HepG2 (cell line): ENCODE data around the gene LAMC1. TPM values are rescaled to one million over a fixed set of nuclear protein-coding genes. Genes with fewer than 3 reads are reported as not detected.

ENCODE experiments used
- AHR ChIP-seq: IDR thresholded peaks from 2 replicates; pipeline ENCODE4 v1.6.1; 2018; ENCODE audit warnings: missing genetic modification reagents, missing compliant biosample characterization
- ARNT2 ChIP-seq: sonication (generic); formaldehyde crosslinking; IDR thresholded peaks from 2 replicates; pipeline ENCODE4 v1.8.0; 2022; ENCODE audit warnings: mild to moderate bottlenecking, low read depth, missing genetic modification reagents, moderate library complexity
- BATF2 ChIP-seq: sonication (generic); formaldehyde crosslinking; IDR thresholded peaks from 2 replicates; pipeline ENCODE4 v1.8.0; 2022; ENCODE audit warnings: mild to moderate bottlenecking, missing genetic modification reagents, moderate library complexity
- EP300 ChIP-seq, 3 experiments: sonication (generic) in 1 of 3; formaldehyde crosslinking in 1 of 3; IDR thresholded peaks; 2 replicates each; pipeline versions ENCODE4 v1.5.1 to v1.6.1; 2011 to 2020; ENCODE audit warnings: low read depth in 2 of 3, low read length in 2 of 3, borderline replicate concordance in 1 of 3, improper control_type of control experiment in 1 of 3, mild to moderate bottlenecking in 1 of 3, missing genetic modification reagents in 1 of 3, moderate library complexity in 1 of 3
- FIP1L1 ChIP-seq: fragments of 200-400 bp; formaldehyde crosslinking; IDR thresholded peaks from 2 replicates; pipeline ENCODE4 v1.6.1; 2018; ENCODE audit warnings: low read depth, mild to moderate bottlenecking, low read length, moderate library complexity, borderline replicate concordance; ENCODE audit not compliant: insufficient read depth
- IRX3 ChIP-seq: sonication (generic); formaldehyde crosslinking; IDR thresholded peaks from 2 replicates; pipeline ENCODE4 v1.8.1; 2023; ENCODE audit warnings: mild to moderate bottlenecking, low read depth, missing genetic modification reagents, borderline replicate concordance
- MXD3 ChIP-seq: IDR thresholded peaks from 2 replicates; pipeline ENCODE4 v1.6.1; 2016; ENCODE audit warnings: mild to moderate bottlenecking, missing biosample characterization, missing genetic modification reagents
- NFRKB ChIP-seq: fragments of 450-650 bp; IDR thresholded peaks from 2 replicates; pipeline ENCODE4 v1.6.1; 2017
- NR2C2 ChIP-seq: sonication (generic); formaldehyde crosslinking; IDR thresholded peaks from 2 replicates; pipeline ENCODE4 v1.4.0; 2020; ENCODE audit warnings: missing genetic modification reagents, mild to moderate bottlenecking, moderate library complexity, borderline replicate concordance
- ONECUT2 ChIP-seq: sonication (generic); formaldehyde crosslinking; IDR thresholded peaks from 2 replicates; pipeline ENCODE4 v1.4.0; 2020; ENCODE audit warnings: missing genetic modification reagents
- PITX1 ChIP-seq: sonication (generic); formaldehyde crosslinking; IDR thresholded peaks from 2 replicates; pipeline ENCODE4 v1.5.1; 2020; ENCODE audit warnings: mild to moderate bottlenecking, missing genetic modification reagents
- PPARG ChIP-seq: conservative IDR thresholded peaks from 2 replicates; pipeline ENCODE4 v1.6.1; 2016; ENCODE audit warnings: missing biosample characterization, missing genetic modification reagents
- SATB2 ChIP-seq: sonication (generic); formaldehyde crosslinking; IDR thresholded peaks from 2 replicates; pipeline ENCODE4 v1.5.0; 2020; ENCODE audit warnings: missing genetic modification reagents
- SSRP1 ChIP-seq: IDR thresholded peaks from 2 replicates; pipeline ENCODE4 v1.6.1; 2016; ENCODE audit warnings: control low read depth
- XRCC5 ChIP-seq: fragments of 200-400 bp; formaldehyde crosslinking; optimal IDR thresholded peaks from 2 replicates; pipeline ENCODE3; 2017; ENCODE audit warnings: mild to moderate bottlenecking, low read length
- ZBTB25 ChIP-seq: IDR thresholded peaks from 2 replicates; pipeline ENCODE4 v1.6.1; 2018; ENCODE audit warnings: missing genetic modification reagents
- ZFP91 ChIP-seq: sonication (generic); formaldehyde crosslinking; IDR thresholded peaks from 2 replicates; pipeline ENCODE4 v1.9.0; 2022; ENCODE audit warnings: missing genetic modification reagents, mild to moderate bottlenecking, borderline replicate concordance
- ZNF235 ChIP-seq: sonication (generic); formaldehyde crosslinking; IDR thresholded peaks from 2 replicates; pipeline ENCODE4 v1.8.1; 2023; ENCODE audit warnings: mild to moderate bottlenecking, missing genetic modification reagents, borderline replicate concordance
- ZNF333 ChIP-seq: sonication (generic); formaldehyde crosslinking; IDR thresholded peaks from 2 replicates; pipeline ENCODE4 v1.4.0; 2020; ENCODE audit warnings: mild to moderate bottlenecking, missing genetic modification reagents, borderline replicate concordance
- ZNF34 ChIP-seq: sonication (generic); formaldehyde crosslinking; IDR thresholded peaks from 2 replicates; pipeline ENCODE4 v1.4.0; 2020; ENCODE audit warnings: mild to moderate bottlenecking, missing genetic modification reagents, borderline replicate concordance
- ZNF503 ChIP-seq: sonication (generic); formaldehyde crosslinking; IDR thresholded peaks from 2 replicates; pipeline ENCODE4 v1.4.0; 2020; ENCODE audit warnings: missing genetic modification reagents
- ZNF562 ChIP-seq: sonication (generic); formaldehyde crosslinking; IDR thresholded peaks from 2 replicates; pipeline ENCODE4 v1.8.0; 2022; ENCODE audit warnings: missing genetic modification reagents, borderline replicate concordance
- ZNF629 ChIP-seq: sonication (generic); formaldehyde crosslinking; conservative IDR thresholded peaks from 2 replicates; pipeline ENCODE4 v1.5.0; 2020; ENCODE audit warnings: missing genetic modification reagents
- ZNF746 ChIP-seq: sonication (generic); formaldehyde crosslinking; IDR thresholded peaks from 2 replicates; pipeline ENCODE4 v1.8.0; 2022; ENCODE audit warnings: mild to moderate bottlenecking, missing genetic modification reagents
- polyA plus RNA-seq, 8 experiments: library from polyadenylated mRNA; depleted of rRNA in 3 of 8; stranded (reverse) in 7 of 8; unstranded in 1 of 8; fragments of >200 nt; fragmentation: Illumina TruSeq in 4 of 8; extraction: Trizol in 4 of 8; gene quantifications; 2 replicates each; pipeline versions ENCODE4 v1.2.1 to v1.2.3, GENCODE V29; 2011 to 2016; ENCODE audit warnings: low read depth in 4 of 8, missing spikeins in 1 of 8, mixed read lengths in 1 of 8; ENCODE audit not compliant: insufficient read depth in 1 of 8
- total RNA-seq, 5 experiments: library from RNA; depleted of rRNA; stranded (reverse); fragments of >200 nt; fragmentation: Illumina TruSeq; extraction: Trizol; gene quantifications; 2 replicates each; pipeline ENCODE4 v1.2.3, GENCODE V29; 2016; ENCODE audit warnings: low read depth in 1 of 5

The LAMC1 gene
- total and polyA plus RNA-seq, 2 of the 13 experiments (the other 11 are each of a cell fraction or from before 2014, with no cell fraction given): 58.5 to 137 TPM

GRCh38 chr1:183023601-183024316 lies 539 bp downstream of the LAMC1 start (continued):
- TF ChIP-seq AHR (CRISPR knock-in tag) (peak; percentile 19; the same call in 1 of the 2 replicates), NFRKB (no peak), NR2C2 (no peak), ZNF503 (CRISPR knock-in tag) (0 out of 2 replicates have a peak, but pooled peaks have one; percentile 39), SATB2 (no peak; the same call in 1 of the 2 replicates), ZNF629 (peak; percentile 28; the same call in 1 of the 2 replicates), ARNT2 (0 out of 2 replicates have a peak, but pooled peaks have one; percentile 56), PPARG (CRISPR knock-in tag) (no peak), SSRP1 (no peak), ZBTB25 (CRISPR knock-in tag) (no peak), ZNF562 (CRISPR knock-in tag) (no peak), PITX1 (CRISPR knock-in tag) (no peak), XRCC5 (peak; percentile 60), BATF2 (no peak), ZNF34 (CRISPR knock-in tag) (no peak), ZNF235 (CRISPR knock-in tag) (0 out of 2 replicates have a peak, but pooled peaks have one; percentile 41), EP300 (IDR thresholded peaks at IDR 0.05; ENCODE audit: low read depth in 2 of 2, low read length in 2 of 2) (no peak), EP300 (CRISPR knock-in tag; IDR thresholded peaks at IDR 0.05; ENCODE audit: borderline replicate concordance) (peak; percentile 34; the same call in 1 of the 2 replicates), ZNF746 (CRISPR knock-in tag) (no peak), MXD3 (CRISPR knock-in tag) (peak; percentile 47; the same call in 1 of the 2 replicates), IRX3 (CRISPR knock-in tag) (no peak), ZNF333 (peak; percentile 72; the same call in 1 of the 2 replicates), ONECUT2 (CRISPR knock-in tag) (peak; percentile 37; the same call in 1 of the 2 replicates), ZFP91 (peak; percentile 69; the same call in 1 of the 2 replicates), FIP1L1 (no peak)
